Stomach (tissue), 4 donors: ENCODE measurements around the gene GABRA5.

Experiments
- CTCF ChIP-seq, 7 experiments: fragments of 450-650 bp in 4 of 7; fragments of 200-600 bp in 3 of 7; sonication (generic) in 3 of 7; IDR thresholded peaks; one replicate each; pipeline ENCODE4 v1.5.1; 2016 to 2019; ENCODE audit warnings: antibody characterized with exemption in 7 of 7, control low read depth in 2 of 7, mild to moderate bottlenecking in 1 of 7
- EP300 ChIP-seq: sonication (generic); formaldehyde crosslinking; IDR thresholded peaks from one replicate; pipeline ENCODE4 v1.6.1; 2017; ENCODE audit warnings: antibody characterized with exemption
- POLR2A ChIP-seq, 4 donors: fragments of 450-650 bp; IDR thresholded peaks; one replicate each; pipeline ENCODE4 v1.6.1; 2016; ENCODE audit warnings: antibody characterized with exemption in 4 of 4, control low read depth in 2 of 4, mild to moderate bottlenecking in 1 of 4, moderate library complexity in 1 of 4
- POLR2AphosphoS5 ChIP-seq, 3 donors: sonication (generic); formaldehyde crosslinking; IDR thresholded peaks; one replicate each; pipeline ENCODE4 v1.6.1; 2016; ENCODE audit warnings: antibody characterized with exemption in 3 of 3

GRCh38 chr15:26870346-26870745 lies 3.5 kb downstream of the GABRA5 start:
- TF ChIP-seq EP300 (no peak), POLR2A (IDR thresholded peaks at IDR 0.05) (no peak), CTCF (IDR thresholded peaks at IDR 0.05) (no peak), POLR2AphosphoS5 (IDR thresholded peaks at IDR 0.05) (no peak)
